Progenitor cell of endocrine pancreas (in vitro differentiated cells): ENCODE measurements around the gene BRPF3. TPM values are rescaled to one million over a fixed set of nuclear protein-coding genes. Genes with fewer than 3 reads are reported as not detected.
A peak's percentile ranks its signal among the peaks of the same experiment; 100 is the strongest.

ENCODE experiments used
- DNase-seq: peaks from one replicate; pipeline ENCODE4 v3.0.0; 2021; ENCODE audit warnings: low spot score; ENCODE audit not compliant: unreplicated experiment
- H3K27ac Mint-ChIP-seq: 2 replicates; pipeline ENCODE4 v1.8.0; 2021; ENCODE audit warnings: mild to moderate bottlenecking, moderate library complexity, mixed read lengths
- H3K27me3 Mint-ChIP-seq: 2 replicates; pipeline ENCODE4 v1.8.0; 2021; ENCODE audit warnings: mixed read lengths
- H3K36me3 Mint-ChIP-seq: 2 replicates; pipeline ENCODE4 v1.8.0; 2022; ENCODE audit warnings: mixed read lengths; ENCODE audit not compliant: insufficient read depth
- H3K4me1 Mint-ChIP-seq: 2 replicates; pipeline ENCODE4 v1.8.0; 2021; ENCODE audit warnings: low read depth, mixed read lengths
- H3K4me3 Mint-ChIP-seq: 2 replicates; pipeline ENCODE4 v1.8.0; 2021; ENCODE audit warnings: low read depth, mild to moderate bottlenecking, moderate library complexity, mixed read lengths
- H3K9me3 Mint-ChIP-seq: 2 replicates; pipeline ENCODE4 v1.8.0; 2021; ENCODE audit warnings: low read depth, mixed read lengths
- CTCF ChIP-seq: fragments of 200-600 bp; sonication (generic); IDR thresholded peaks from one replicate; pipeline ENCODE4 v1.5.0; 2021; ENCODE audit warnings: antibody characterized with exemption, mild to moderate bottlenecking; ENCODE audit not compliant: unreplicated experiment
- total RNA-seq: library from RNA; stranded (reverse); gene quantifications from 2 replicates; pipeline ENCODE4 v1.2.1, GENCODE V29; 2021

Gene BRPF3
- total RNA-seq, 1 donor from 2014 or later = 73.1 TPM

DNA sequence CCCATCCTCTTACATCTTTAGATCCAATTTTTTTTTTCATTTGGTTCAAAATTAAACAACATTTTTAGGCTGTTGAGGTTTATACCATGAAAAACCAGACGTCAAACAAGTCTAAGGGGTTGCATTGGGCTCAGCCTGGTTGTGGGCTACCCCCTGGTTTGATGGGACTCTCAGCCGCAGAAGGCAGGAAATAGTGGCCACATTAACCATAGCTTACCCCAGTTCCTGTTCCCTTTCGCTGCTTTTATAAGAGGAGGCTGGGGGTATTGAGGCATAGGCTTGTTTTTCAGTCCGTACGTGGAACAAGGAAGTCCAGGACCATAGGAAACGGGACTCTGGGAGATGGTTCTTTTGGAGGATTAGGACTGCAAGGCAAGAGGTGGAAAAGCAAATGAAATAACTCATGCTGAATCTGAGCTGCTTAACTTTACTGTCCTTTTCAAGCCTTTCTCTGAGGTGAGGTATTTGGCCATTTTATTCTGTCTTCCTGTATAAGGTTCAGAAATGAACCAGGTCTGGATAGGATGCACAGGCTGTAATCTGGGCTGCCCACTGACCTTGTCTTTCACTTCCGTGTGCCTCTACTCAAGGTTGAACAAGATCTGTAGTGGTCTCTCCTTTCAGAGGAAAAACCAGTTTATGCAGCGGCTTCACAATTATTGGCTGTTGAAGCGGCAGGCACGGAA lies 7.7 kb downstream of the BRPF3 start:
- H3K27ac Mint-ChIP-seq = no peak overlapping the region
- peaks cover 6% of the 10 kb centered on the region for H3K4me1 Mint-ChIP-seq
- no peaks in the 10 kb centered on the region for H3K27me3 Mint-ChIP-seq
- H3K9me3 Mint-ChIP-seq = no peaks in the 10 kb centered on the region
- H3K36me3 Mint-ChIP-seq = peaks cover 32% of the 10 kb centered on the region
- H3K4me3 Mint-ChIP-seq = no peak overlapping the region
- DNase-seq = no peak
- no peak for TF ChIP-seq CTCF

- peaks cover 35% of the 10 kb centered on the region for H3K36me3 Mint-ChIP-seq
- H3K9me3 Mint-ChIP-seq = no peaks in the 10 kb centered on the region
- no peak overlapping the region for H3K27ac Mint-ChIP-seq
- no peak for TF ChIP-seq CTCF
- peaks cover 5% of the 10 kb centered on the region for H3K4me1 Mint-ChIP-seq
- H3K27me3 Mint-ChIP-seq = no peaks in the 10 kb centered on the region
- no peak overlapping the region for H3K4me3 Mint-ChIP-seq
- no peak for DNase-seq
Observed at GRCh38 chr6:36207155-36207554, 10.6 kb downstream of the BRPF3 start.

DNA sequence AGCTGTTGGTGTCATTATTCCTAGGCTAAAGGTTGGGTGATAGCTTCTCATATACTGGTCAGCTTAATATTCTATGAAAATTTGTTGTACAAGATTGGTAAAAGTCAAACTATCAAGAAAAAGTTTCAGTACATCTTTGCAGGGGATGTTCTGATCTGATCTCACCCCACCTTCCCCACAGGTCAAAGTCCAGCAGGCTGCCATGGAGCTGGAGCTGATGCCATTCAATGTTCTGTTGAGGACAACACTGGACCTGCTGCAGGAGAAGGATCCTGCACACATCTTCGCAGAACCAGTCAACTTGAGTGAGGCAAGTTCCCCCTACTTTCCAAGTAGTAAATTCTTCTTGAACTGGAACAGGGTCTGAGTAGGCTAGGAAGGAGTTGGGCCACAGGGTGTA lies 13.1 kb downstream of the BRPF3 start:
- peaks cover 41% of the 10 kb centered on the region for H3K36me3 Mint-ChIP-seq
- H3K27me3 Mint-ChIP-seq = no peaks in the 10 kb centered on the region
- DNase-seq = no peak
- no peaks in the 10 kb centered on the region for H3K9me3 Mint-ChIP-seq
- peak overlapping the region; percentile 56 for H3K27ac Mint-ChIP-seq
- no peak overlapping the region for H3K4me3 Mint-ChIP-seq
- TF ChIP-seq CTCF = no peak
- H3K4me1 Mint-ChIP-seq = peaks cover 3% of the 10 kb centered on the region

DNA sequence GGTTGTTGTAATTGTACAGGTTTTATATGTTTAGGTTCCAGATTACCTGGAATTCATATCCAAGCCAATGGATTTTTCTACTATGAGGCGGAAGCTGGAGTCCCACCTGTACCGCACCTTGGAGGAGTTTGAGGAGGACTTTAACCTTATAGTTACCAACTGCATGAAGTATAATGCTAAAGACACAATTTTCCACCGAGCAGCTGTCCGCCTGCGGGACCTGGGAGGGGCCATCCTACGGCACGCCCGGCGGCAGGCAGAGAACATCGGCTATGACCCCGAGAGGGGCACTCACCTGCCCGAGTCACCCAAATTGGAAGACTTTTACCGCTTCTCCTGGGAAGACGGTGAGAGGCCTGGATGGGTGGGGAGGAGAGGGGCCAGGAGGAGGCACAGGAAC lies 13.6 kb downstream of the BRPF3 start:
- H3K4me1 Mint-ChIP-seq = peaks cover 3% of the 10 kb centered on the region
- peaks cover 44% of the 10 kb centered on the region for H3K36me3 Mint-ChIP-seq
- peak overlapping the region; percentile 56 for H3K27ac Mint-ChIP-seq
- no peaks in the 10 kb centered on the region for H3K9me3 Mint-ChIP-seq
- no peak for TF ChIP-seq CTCF
- no peak for DNase-seq
- no peak overlapping the region for H3K4me3 Mint-ChIP-seq
- no peaks in the 10 kb centered on the region for H3K27me3 Mint-ChIP-seq

- Mint-ChIP-seq H3K9me3 (no peaks in the 10 kb centered on the region), H3K4me1 (peaks cover 3% of the 10 kb centered on the region), H3K27me3 (no peaks in the 10 kb centered on the region), H3K27ac (no peak overlapping the region), H3K4me3 (no peak overlapping the region), H3K36me3 (peaks cover 45% of the 10 kb centered on the region)
- DNase-seq = no peak
- TF ChIP-seq CTCF = no peak
Observed at GRCh38 chr6:36210886-36211595, 14.5 kb downstream of the BRPF3 start.
